ENCODE measurements around the gene CTIF.

The CTIF gene

GRCh38 chr18:48583573-48583972 is 44.7 kb downstream of the CTIF start:
- Mint-ChIP-seq H3K27me3 (no peaks in the 10 kb centered on the region), H3K4me3 (no peak overlapping the region), H3K4me1 (ENCODE audit: low read depth) (no peaks in the 10 kb centered on the region)

GRCh38 chr18:48589797-48590519 is 51.1 kb downstream of the CTIF start:
- H3K27ac Mint-ChIP-seq = no peak overlapping the region
- H3K36me3 Mint-ChIP-seq (ENCODE audit: low read depth) = no peaks in the 10 kb centered on the region
- no peaks in the 10 kb centered on the region for H3K9me3 Mint-ChIP-seq
- no peaks in the 10 kb centered on the region for H3K4me1 Mint-ChIP-seq (ENCODE audit: low read depth)
- no peaks in the 10 kb centered on the region for H3K27me3 Mint-ChIP-seq
- H3K4me3 Mint-ChIP-seq = no peak overlapping the region

More at GRCh38 chr18:48583573-48583972, 44.7 kb downstream of the CTIF start:
- Mint-ChIP-seq H3K9me3 (no peaks in the 10 kb centered on the region), H3K36me3 (ENCODE audit: low read depth) (no peaks in the 10 kb centered on the region), H3K27ac (no peak overlapping the region)

GRCh38 chr18:48590678-48591077 is 51.8 kb downstream of the CTIF start:
- no peaks in the 10 kb centered on the region for H3K36me3 Mint-ChIP-seq (ENCODE audit: low read depth)
- no peak overlapping the region for H3K4me3 Mint-ChIP-seq
- H3K4me1 Mint-ChIP-seq (ENCODE audit: low read depth) = no peaks in the 10 kb centered on the region
- H3K27ac Mint-ChIP-seq = no peak overlapping the region
- H3K27me3 Mint-ChIP-seq = no peaks in the 10 kb centered on the region
- H3K9me3 Mint-ChIP-seq = no peaks in the 10 kb centered on the region

- no peaks in the 10 kb centered on the region for H3K27me3 Mint-ChIP-seq
- H3K36me3 Mint-ChIP-seq (ENCODE audit: low read depth) = no peaks in the 10 kb centered on the region
- no peaks in the 10 kb centered on the region for H3K4me1 Mint-ChIP-seq (ENCODE audit: low read depth)
- H3K27ac Mint-ChIP-seq = no peak overlapping the region
- H3K4me3 Mint-ChIP-seq = no peak overlapping the region
- no peaks in the 10 kb centered on the region for H3K9me3 Mint-ChIP-seq
Observed at GRCh38 chr18:48592540-48593171, 53.8 kb downstream of the CTIF start.

- Mint-ChIP-seq H3K4me1 (ENCODE audit: low read depth) (no peaks in the 10 kb centered on the region), H3K4me3 (no peak overlapping the region), H3K36me3 (ENCODE audit: low read depth) (no peaks in the 10 kb centered on the region), H3K27me3 (no peaks in the 10 kb centered on the region), H3K9me3 (no peaks in the 10 kb centered on the region), H3K27ac (no peak overlapping the region)
Observed at GRCh38 chr18:48594471-48595094, 55.8 kb downstream of the CTIF start.

- H3K4me3 Mint-ChIP-seq = no peak overlapping the region
- H3K9me3 Mint-ChIP-seq = no peaks in the 10 kb centered on the region
- no peaks in the 10 kb centered on the region for H3K27me3 Mint-ChIP-seq
- H3K36me3 Mint-ChIP-seq (ENCODE audit: low read depth) = no peaks in the 10 kb centered on the region
- no peak overlapping the region for H3K27ac Mint-ChIP-seq
- H3K4me1 Mint-ChIP-seq (ENCODE audit: low read depth) = no peaks in the 10 kb centered on the region
Observed at GRCh38 chr18:48595703-48596218, 56.9 kb downstream of the CTIF start.

GRCh38 chr18:48597110-48597509 is 58.3 kb downstream of the CTIF start:
- Mint-ChIP-seq H3K9me3 (no peaks in the 10 kb centered on the region), H3K36me3 (ENCODE audit: low read depth) (no peaks in the 10 kb centered on the region), H3K27me3 (no peaks in the 10 kb centered on the region), H3K4me3 (no peak overlapping the region), H3K27ac (no peak overlapping the region), H3K4me1 (ENCODE audit: low read depth) (no peaks in the 10 kb centered on the region)

GRCh38 chr18:48597671-48598070 is 58.8 kb downstream of the CTIF start:
- Mint-ChIP-seq H3K27ac (no peak overlapping the region), H3K36me3 (ENCODE audit: low read depth) (no peaks in the 10 kb centered on the region), H3K27me3 (no peaks in the 10 kb centered on the region), H3K4me3 (no peak overlapping the region), H3K4me1 (ENCODE audit: low read depth) (no peaks in the 10 kb centered on the region), H3K9me3 (no peaks in the 10 kb centered on the region)

GRCh38 chr18:48599391-48599790 is 60.6 kb downstream of the CTIF start:
- H3K4me1 Mint-ChIP-seq (ENCODE audit: low read depth) = no peaks in the 10 kb centered on the region
- no peaks in the 10 kb centered on the region for H3K27me3 Mint-ChIP-seq
- H3K36me3 Mint-ChIP-seq (ENCODE audit: low read depth) = no peaks in the 10 kb centered on the region
- H3K4me3 Mint-ChIP-seq = no peak overlapping the region
- H3K9me3 Mint-ChIP-seq = no peaks in the 10 kb centered on the region
- no peak overlapping the region for H3K27ac Mint-ChIP-seq

- no peak overlapping the region for H3K4me3 Mint-ChIP-seq
- no peaks in the 10 kb centered on the region for H3K27me3 Mint-ChIP-seq
- no peaks in the 10 kb centered on the region for H3K4me1 Mint-ChIP-seq (ENCODE audit: low read depth)
- H3K9me3 Mint-ChIP-seq = no peaks in the 10 kb centered on the region
- H3K36me3 Mint-ChIP-seq (ENCODE audit: low read depth) = no peaks in the 10 kb centered on the region
- no peak overlapping the region for H3K27ac Mint-ChIP-seq
Observed at GRCh38 chr18:48600046-48600445, 61.2 kb downstream of the CTIF start.

GRCh38 chr18:48600456-48601090 is 61.7 kb downstream of the CTIF start:
- Mint-ChIP-seq H3K27ac (no peak overlapping the region), H3K9me3 (no peaks in the 10 kb centered on the region), H3K4me1 (ENCODE audit: low read depth) (no peaks in the 10 kb centered on the region), H3K36me3 (ENCODE audit: low read depth) (no peaks in the 10 kb centered on the region), H3K4me3 (no peak overlapping the region), H3K27me3 (no peaks in the 10 kb centered on the region)

- no peak overlapping the region for H3K4me3 Mint-ChIP-seq
- H3K27ac Mint-ChIP-seq = no peak overlapping the region
- H3K4me1 Mint-ChIP-seq (ENCODE audit: low read depth) = no peaks in the 10 kb centered on the region
- no peaks in the 10 kb centered on the region for H3K36me3 Mint-ChIP-seq (ENCODE audit: low read depth)
- no peaks in the 10 kb centered on the region for H3K27me3 Mint-ChIP-seq
- no peaks in the 10 kb centered on the region for H3K9me3 Mint-ChIP-seq
Observed at GRCh38 chr18:48601343-48601742, 62.5 kb downstream of the CTIF start.

GRCh38 chr18:48602759-48603390 is 64.0 kb downstream of the CTIF start:
- no peak overlapping the region for H3K27ac Mint-ChIP-seq

GRCh38 chr18:48605408-48605845 is 66.6 kb downstream of the CTIF start:
- Mint-ChIP-seq H3K27me3 (no peaks in the 10 kb centered on the region), H3K4me3 (no peak overlapping the region)

More at GRCh38 chr18:48602759-48603390, 64.0 kb downstream of the CTIF start:
- no peak overlapping the region for H3K4me3 Mint-ChIP-seq
- H3K36me3 Mint-ChIP-seq (ENCODE audit: low read depth) = no peaks in the 10 kb centered on the region
- H3K4me1 Mint-ChIP-seq (ENCODE audit: low read depth) = no peaks in the 10 kb centered on the region
- H3K9me3 Mint-ChIP-seq = no peaks in the 10 kb centered on the region
- H3K27me3 Mint-ChIP-seq = no peaks in the 10 kb centered on the region

More at GRCh38 chr18:48605408-48605845, 66.6 kb downstream of the CTIF start:
- no peaks in the 10 kb centered on the region for H3K9me3 Mint-ChIP-seq
- no peak overlapping the region for H3K27ac Mint-ChIP-seq
- H3K4me1 Mint-ChIP-seq (ENCODE audit: low read depth) = no peaks in the 10 kb centered on the region
- H3K36me3 Mint-ChIP-seq (ENCODE audit: low read depth) = no peaks in the 10 kb centered on the region

Measured in stimulated activated naive CD8-positive, alpha-beta T cell treated with anti-CD3 and anti-CD28 coated beads, Interleukin-15, Interleukin-2, amounts not matched to agents 100 ng/mL and 50 ng/mL, for 24 hours (primary cell).